CD4-positive, alpha-beta T cell treated with Interleukin-6 at 100 ng/mL for 8 hours (primary cell): ENCODE results near the gene SCGB2B2.
A peak's percentile ranks its signal among the peaks of the same experiment; 100 is the strongest.
"Not testable (repeated sequence)": the region's sequence is repeated elsewhere in the genome, so short reads cannot be mapped to it uniquely, and the experiment has no call there.

ENCODE experiments used
- DNase-seq: peaks from one replicate; pipeline ENCODE4 v3.0.0-alpha.2; 2020; ENCODE audit warnings: mixed read lengths, low spot score

Gene SCGB2B2

GRCh38 chr19:34676697-34677385 is at the start of gene SCGB2B2:
TSS of gene SCGB2B2 (minus strand) at chr19:34677159. CDS start at chr19:34594563, 82,596 bp downstream.
- DNase-seq = peak; percentile 77

- DNase-seq = no peak
Measured at GRCh38 chr19:34725400-34725799, 48.4 kb upstream of the SCGB2B2 start.

- DNase-seq = no peak
Measured at GRCh38 chr19:34722353-34722752, 45.4 kb upstream of the SCGB2B2 start.

- DNase-seq = no peak
Measured at GRCh38 chr19:34715357-34715756, 38.4 kb upstream of the SCGB2B2 start.

- DNase-seq = no peak
Measured at GRCh38 chr19:34713262-34713637, 36.3 kb upstream of the SCGB2B2 start.

- DNase-seq = peak; percentile 75
Measured at GRCh38 chr19:34712395-34713261, 35.7 kb upstream of the SCGB2B2 start.

- DNase-seq = no peak
Measured at GRCh38 chr19:34711890-34712289, 34.9 kb upstream of the SCGB2B2 start.

- DNase-seq = no peak
Measured at GRCh38 chr19:34707661-34708060, 30.7 kb upstream of the SCGB2B2 start.

- no peak for DNase-seq
Measured at GRCh38 chr19:34692549-34692948, 15.6 kb upstream of the SCGB2B2 start.

- no peak for DNase-seq
Measured at GRCh38 chr19:34690372-34690771, 13.4 kb upstream of the SCGB2B2 start.

- DNase-seq = no peak
Measured at GRCh38 chr19:34688592-34688991, 11.6 kb upstream of the SCGB2B2 start.

GRCh38 chr19:34687348-34687747 is 10.4 kb upstream of the SCGB2B2 start:
- no peak for DNase-seq

GRCh38 chr19:34686455-34686854 is 9.5 kb upstream of the SCGB2B2 start:
- DNase-seq = no peak

GRCh38 chr19:34685266-34685665 is 8.3 kb upstream of the SCGB2B2 start:
- not testable (repeated sequence) for DNase-seq

- no peak for DNase-seq
Measured at GRCh38 chr19:34681478-34681877, 4.5 kb upstream of the SCGB2B2 start.

GRCh38 chr19:34678421-34678820 is 1.5 kb upstream of the SCGB2B2 start:
- DNase-seq = no peak

GRCh38 chr19:34678085-34678412 is 1.1 kb upstream of the SCGB2B2 start:
- no peak for DNase-seq

GRCh38 chr19:34677386-34678084 is 576 bp upstream of the SCGB2B2 start, which contains the start of gene ZNF302:
TSS of gene ZNF302 (plus strand) at chr19:34677678. CDS start at chr19:34678805, 1,127 bp downstream.
- DNase-seq = peak; percentile 93

- DNase-seq = no peak
Measured at GRCh38 chr19:34675919-34676318, 1.0 kb downstream of the SCGB2B2 start.

GRCh38 chr19:34675250-34675649 is 1.7 kb downstream of the SCGB2B2 start:
- no peak for DNase-seq

GRCh38 chr19:34673590-34673989 is 3.4 kb downstream of the SCGB2B2 start:
- no peak for DNase-seq

GRCh38 chr19:34671972-34672371 is 5.0 kb downstream of the SCGB2B2 start:
- DNase-seq = no peak

GRCh38 chr19:34669305-34669704 is 7.7 kb downstream of the SCGB2B2 start:
- no peak for DNase-seq
